Measurements from ENCODE around the gene CSNK1D. TPM values are rescaled to one million over a fixed set of nuclear protein-coding genes. Genes with fewer than 3 reads are reported as not detected.
A peak's percentile ranks its signal among the peaks of the same experiment; 100 is the strongest.

The CSNK1D gene
- total RNA-seq, 1 donor from 2014 or later = 21.4 TPM

GRCh38 chr17:82300707-82301270 is 27.3 kb upstream of the CSNK1D start:
- Histone ChIP-seq H3K4me1 (ENCODE audit: control insufficient read depth in 3 of 3, insufficient read depth in 3 of 3, low read length in 3 of 3) (peaks cover 25 to 40% (median 28%) of the 10 kb centered on the region in 3 donors), H3K9ac (ENCODE audit: low read depth in 1 of 3, low read length in 3 of 3) (peak overlapping the region in 1 of 3 donors; percentile 8), H3K36me3 (ENCODE audit: control insufficient read depth in 3 of 3, insufficient read depth in 3 of 3, low read length in 3 of 3) (no peaks in the 10 kb centered on the region), H3K27me3 (ENCODE audit: control insufficient read depth in 3 of 3, insufficient read depth in 3 of 3, low read length in 3 of 3) (no peaks in the 10 kb centered on the region), H3K4me3 (ENCODE audit: low read length in 3 of 3) (no peak overlapping the region), H3K27ac (ENCODE audit: low read depth, low read length) (no peak overlapping the region), H3K9me3 (ENCODE audit: control insufficient read depth in 3 of 3, low read length in 3 of 3) (no peaks in the 10 kb centered on the region)

- no peaks in the 10 kb centered on the region for H3K27me3 ChIP-seq (ENCODE audit: control insufficient read depth in 3 of 3, insufficient read depth in 3 of 3, low read length in 3 of 3)
- no peaks in the 10 kb centered on the region for H3K36me3 ChIP-seq (ENCODE audit: control insufficient read depth in 3 of 3, insufficient read depth in 3 of 3, low read length in 3 of 3)
- no peaks in the 10 kb centered on the region for H3K9me3 ChIP-seq (ENCODE audit: control insufficient read depth in 3 of 3, low read length in 3 of 3)
- H3K4me3 ChIP-seq (ENCODE audit: low read length in 3 of 3) = no peak overlapping the region
- H3K27ac ChIP-seq (ENCODE audit: low read depth, low read length) = no peak overlapping the region
- H3K4me1 ChIP-seq (ENCODE audit: control insufficient read depth in 3 of 3, insufficient read depth in 3 of 3, low read length in 3 of 3) = peaks cover 25 to 45% (median 28%) of the 10 kb centered on the region in 3 donors
- H3K9ac ChIP-seq (ENCODE audit: low read depth in 1 of 3, low read length in 3 of 3) = no peak overlapping the region
These were observed 26.7 kb upstream of the CSNK1D start for GRCh38 chr17:82300228-82300627.

GRCh38 chr17:82299452-82299851 is 26.0 kb upstream of the CSNK1D start:
- H3K9me3 ChIP-seq (ENCODE audit: control insufficient read depth in 3 of 3, low read length in 3 of 3) = no peaks in the 10 kb centered on the region
- no peak overlapping the region for H3K9ac ChIP-seq (ENCODE audit: low read depth in 1 of 3, low read length in 3 of 3)
- H3K27ac ChIP-seq (ENCODE audit: low read depth, low read length) = peak overlapping the region; percentile 90
- no peaks in the 10 kb centered on the region for H3K36me3 ChIP-seq (ENCODE audit: control insufficient read depth in 3 of 3, insufficient read depth in 3 of 3, low read length in 3 of 3)
- no peaks in the 10 kb centered on the region for H3K27me3 ChIP-seq (ENCODE audit: control insufficient read depth in 3 of 3, insufficient read depth in 3 of 3, low read length in 3 of 3)
- H3K4me1 ChIP-seq (ENCODE audit: control insufficient read depth in 3 of 3, insufficient read depth in 3 of 3, low read length in 3 of 3) = peaks cover 27 to 51% (median 30%) of the 10 kb centered on the region in 3 donors
- no peak overlapping the region for H3K4me3 ChIP-seq (ENCODE audit: low read length in 3 of 3)

- Histone ChIP-seq H3K9ac (ENCODE audit: low read depth in 1 of 3, low read length in 3 of 3) (peak overlapping the region; percentile 75 to 88 (median 80)), H3K27ac (ENCODE audit: low read depth, low read length) (peak overlapping the region; percentile 90), H3K4me1 (ENCODE audit: control insufficient read depth in 3 of 3, insufficient read depth in 3 of 3, low read length in 3 of 3) (peaks cover 33 to 57% (median 35%) of the 10 kb centered on the region in 3 donors), H3K36me3 (ENCODE audit: control insufficient read depth in 3 of 3, insufficient read depth in 3 of 3, low read length in 3 of 3) (no peaks in the 10 kb centered on the region), H3K27me3 (ENCODE audit: control insufficient read depth in 3 of 3, insufficient read depth in 3 of 3, low read length in 3 of 3) (no peaks in the 10 kb centered on the region), H3K4me3 (ENCODE audit: low read length in 3 of 3) (peak overlapping the region; percentile 80 to 83 (median 82)), H3K9me3 (ENCODE audit: control insufficient read depth in 3 of 3, low read length in 3 of 3) (no peaks in the 10 kb centered on the region)
These were observed 25.3 kb upstream of the CSNK1D start for GRCh38 chr17:82298538-82299421.

GRCh38 chr17:82297714-82298537 is 24.4 kb upstream of the CSNK1D start:
- H3K4me1 ChIP-seq (ENCODE audit: control insufficient read depth in 3 of 3, insufficient read depth in 3 of 3, low read length in 3 of 3) = peaks cover 36 to 61% (median 39%) of the 10 kb centered on the region in 3 donors
- H3K9me3 ChIP-seq (ENCODE audit: control insufficient read depth in 3 of 3, low read length in 3 of 3) = no peaks in the 10 kb centered on the region
- peak overlapping the region; percentile 90 for H3K27ac ChIP-seq (ENCODE audit: low read depth, low read length)
- H3K36me3 ChIP-seq (ENCODE audit: control insufficient read depth in 3 of 3, insufficient read depth in 3 of 3, low read length in 3 of 3) = no peaks in the 10 kb centered on the region
- peak overlapping the region; percentile 80 to 83 (median 82) for H3K4me3 ChIP-seq (ENCODE audit: low read length in 3 of 3)
- H3K27me3 ChIP-seq (ENCODE audit: control insufficient read depth in 3 of 3, insufficient read depth in 3 of 3, low read length in 3 of 3) = no peaks in the 10 kb centered on the region
- peak overlapping the region; percentile 75 to 88 (median 80) for H3K9ac ChIP-seq (ENCODE audit: low read depth in 1 of 3, low read length in 3 of 3)

GRCh38 chr17:82297280-82297713 is 23.8 kb upstream of the CSNK1D start:
- peak overlapping the region; percentile 80 to 83 (median 82) for H3K4me3 ChIP-seq (ENCODE audit: low read length in 3 of 3)

GRCh38 chr17:82296511-82297279 is 23.2 kb upstream of the CSNK1D start:
- Histone ChIP-seq H3K9ac (ENCODE audit: low read depth in 1 of 3, low read length in 3 of 3) (peak overlapping the region in 2 of 3 donors; percentile 75 to 88), H3K27me3 (ENCODE audit: control insufficient read depth in 3 of 3, insufficient read depth in 3 of 3, low read length in 3 of 3) (no peaks in the 10 kb centered on the region), H3K4me3 (ENCODE audit: low read length in 3 of 3) (peak overlapping the region; percentile 80 to 83 (median 82)), H3K27ac (ENCODE audit: low read depth, low read length) (peak overlapping the region; percentile 90), H3K4me1 (ENCODE audit: control insufficient read depth in 3 of 3, insufficient read depth in 3 of 3, low read length in 3 of 3) (peaks cover 42 to 66% (median 43%) of the 10 kb centered on the region in 3 donors), H3K9me3 (ENCODE audit: control insufficient read depth in 3 of 3, low read length in 3 of 3) (no peaks in the 10 kb centered on the region), H3K36me3 (ENCODE audit: control insufficient read depth in 3 of 3, insufficient read depth in 3 of 3, low read length in 3 of 3) (no peaks in the 10 kb centered on the region)

More at GRCh38 chr17:82297280-82297713, 23.8 kb upstream of the CSNK1D start:
- Histone ChIP-seq H3K9me3 (ENCODE audit: control insufficient read depth in 3 of 3, low read length in 3 of 3) (no peaks in the 10 kb centered on the region), H3K36me3 (ENCODE audit: control insufficient read depth in 3 of 3, insufficient read depth in 3 of 3, low read length in 3 of 3) (no peaks in the 10 kb centered on the region), H3K4me1 (ENCODE audit: control insufficient read depth in 3 of 3, insufficient read depth in 3 of 3, low read length in 3 of 3) (peaks cover 37 to 61% (median 39%) of the 10 kb centered on the region in 3 donors), H3K27me3 (ENCODE audit: control insufficient read depth in 3 of 3, insufficient read depth in 3 of 3, low read length in 3 of 3) (no peaks in the 10 kb centered on the region), H3K9ac (ENCODE audit: low read depth in 1 of 3, low read length in 3 of 3) (peak overlapping the region; percentile 75 to 88 (median 80)), H3K27ac (ENCODE audit: low read depth, low read length) (peak overlapping the region; percentile 90)

- Histone ChIP-seq H3K4me1 (ENCODE audit: control insufficient read depth in 3 of 3, insufficient read depth in 3 of 3, low read length in 3 of 3) (peaks cover 44 to 60% (median 45%) of the 10 kb centered on the region in 3 donors), H3K4me3 (ENCODE audit: low read length in 3 of 3) (no peak overlapping the region), H3K36me3 (ENCODE audit: control insufficient read depth in 3 of 3, insufficient read depth in 3 of 3, low read length in 3 of 3) (no peaks in the 10 kb centered on the region), H3K27me3 (ENCODE audit: control insufficient read depth in 3 of 3, insufficient read depth in 3 of 3, low read length in 3 of 3) (no peaks in the 10 kb centered on the region), H3K27ac (ENCODE audit: low read depth, low read length) (no peak overlapping the region), H3K9me3 (ENCODE audit: control insufficient read depth in 3 of 3, low read length in 3 of 3) (no peaks in the 10 kb centered on the region), H3K9ac (ENCODE audit: low read depth in 1 of 3, low read length in 3 of 3) (no peak overlapping the region)
These were observed 21.9 kb upstream of the CSNK1D start for GRCh38 chr17:82295472-82295814.

All from skeletal muscle tissue (tissue), 4 donors.